ACC112 (cell line): Measurements from ENCODE around the gene ACOX2.

ENCODE experiments used
- H2AFZ ChIP-seq: fragments of 200-600 bp; sonication (generic); one replicate; pipeline ENCODE4 v1.6.0; 2017; ENCODE audit warnings: antibody characterized with exemption, low read length; ENCODE audit not compliant: unreplicated experiment
- H3K27ac ChIP-seq: fragments of 200-600 bp; sonication (generic); 2 replicates; pipeline ENCODE4 v1.5.1; 2014; ENCODE audit warnings: low read depth, mild to moderate bottlenecking, antibody characterized with exemption, low read length, moderate library complexity
- H3K27me3 ChIP-seq: fragments of 200-600 bp; sonication (generic); 2 replicates; pipeline ENCODE4 v1.6.1; 2014; ENCODE audit warnings: mild to moderate bottlenecking, antibody characterized with exemption, low read length, moderate library complexity, mixed read lengths; ENCODE audit not compliant: insufficient read depth
- H3K36me3 ChIP-seq: fragments of 200-600 bp; sonication (generic); 2 replicates; pipeline ENCODE4 v1.6.1; 2016; ENCODE audit warnings: mild to moderate bottlenecking, antibody characterized with exemption, low read length, moderate library complexity, mixed read lengths; ENCODE audit not compliant: insufficient read depth
- H3K4me1 ChIP-seq: fragments of 200-600 bp; sonication (generic); one replicate; pipeline ENCODE4 v1.6.1; 2016; ENCODE audit warnings: low read length, mixed read lengths; ENCODE audit not compliant: insufficient read depth, unreplicated experiment, control insufficient read depth
- H3K4me3 ChIP-seq: fragments of 200-600 bp; sonication (generic); 2 replicates; pipeline ENCODE4 v1.5.1; 2014; ENCODE audit warnings: mild to moderate bottlenecking, low read depth, low read length
- H3K79me2 ChIP-seq: fragments of 200-600 bp; sonication (generic); one replicate; pipeline ENCODE4 v1.6.0; 2016; ENCODE audit warnings: low read length; ENCODE audit not compliant: control insufficient read depth, unreplicated experiment, insufficient read depth

ACOX2 gene

DNA sequence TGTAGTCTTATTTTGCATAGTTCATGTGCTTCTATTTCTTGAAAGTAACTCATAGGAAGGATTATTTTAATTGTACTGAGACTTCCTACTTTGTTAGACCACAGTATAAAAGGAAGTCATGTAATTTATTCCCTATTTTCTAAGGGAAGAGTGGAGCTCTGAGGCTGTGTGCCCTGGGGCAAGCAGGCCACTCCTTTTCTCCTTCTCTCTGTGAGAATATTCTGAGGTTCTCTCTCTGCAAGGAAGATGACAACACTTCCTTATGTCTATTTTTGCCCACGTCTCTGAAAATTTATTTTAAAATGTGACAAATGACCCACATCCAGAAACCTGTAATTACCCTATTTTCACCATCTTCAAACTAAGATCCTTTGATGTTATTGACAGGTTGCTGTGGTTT is 34.1 kb downstream of the ACOX2 start:
- Histone ChIP-seq H3K27ac (no peak overlapping the region), H3K79me2 (peaks cover 21% of the 10 kb centered on the region), H3K4me1 (no peaks in the 10 kb centered on the region), H3K4me3 (no peak overlapping the region), H3K36me3 (peaks cover 17% of the 10 kb centered on the region), H2AFZ (no peak overlapping the region), H3K27me3 (no peaks in the 10 kb centered on the region)

- no peaks in the 10 kb centered on the region for H3K27me3 ChIP-seq
- H3K4me1 ChIP-seq, result peaks cover 42% of the 10 kb centered on the region
- no peak overlapping the region for H2AFZ ChIP-seq
- no peak overlapping the region for H3K27ac ChIP-seq
- H3K36me3 ChIP-seq, result peaks cover 11% of the 10 kb centered on the region
- no peak overlapping the region for H3K4me3 ChIP-seq
- peaks cover 68% of the 10 kb centered on the region for H3K79me2 ChIP-seq
Observed at GRCh38 chr3:58497097-58497496, 39.9 kb downstream of the ACOX2 start.

GRCh38 chr3:58496206-58496857 is 40.7 kb downstream of the ACOX2 start:
- Histone ChIP-seq H3K4me1 (peaks cover 43% of the 10 kb centered on the region), H3K79me2 (peaks cover 68% of the 10 kb centered on the region), H2AFZ (no peak overlapping the region), H3K4me3 (no peak overlapping the region), H3K27me3 (no peaks in the 10 kb centered on the region), H3K27ac (no peak overlapping the region), H3K36me3 (peaks cover 9% of the 10 kb centered on the region)

DNA sequence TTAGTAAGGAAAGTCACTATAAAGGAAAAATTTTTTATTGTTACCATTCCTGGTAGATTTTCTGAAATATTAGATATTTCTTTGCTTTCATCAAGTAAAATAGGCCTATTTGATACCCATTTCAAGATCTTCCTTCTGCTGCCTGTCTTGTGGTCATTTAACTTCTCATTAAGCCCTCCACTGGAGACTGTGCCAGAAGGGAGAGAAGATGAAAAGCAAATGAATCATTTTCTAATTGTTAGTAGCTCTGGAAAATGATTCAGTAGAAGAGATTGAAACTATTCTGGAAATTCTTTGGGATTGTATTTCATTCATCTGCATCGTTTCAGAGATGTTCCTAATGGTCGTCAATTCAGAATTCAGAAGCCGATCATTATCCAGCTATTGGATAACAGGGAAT is 41.9 kb downstream of the ACOX2 start:
- peaks cover 59% of the 10 kb centered on the region for H3K79me2 ChIP-seq
- H3K27me3 ChIP-seq, result no peaks in the 10 kb centered on the region
- H3K27ac ChIP-seq, result no peak overlapping the region
- peak overlapping the region; percentile 1; the same call in 1 of the 2 replicates for H3K4me3 ChIP-seq
- no peak overlapping the region for H2AFZ ChIP-seq
- no peaks in the 10 kb centered on the region for H3K36me3 ChIP-seq
- H3K4me1 ChIP-seq, result peaks cover 50% of the 10 kb centered on the region

DNA sequence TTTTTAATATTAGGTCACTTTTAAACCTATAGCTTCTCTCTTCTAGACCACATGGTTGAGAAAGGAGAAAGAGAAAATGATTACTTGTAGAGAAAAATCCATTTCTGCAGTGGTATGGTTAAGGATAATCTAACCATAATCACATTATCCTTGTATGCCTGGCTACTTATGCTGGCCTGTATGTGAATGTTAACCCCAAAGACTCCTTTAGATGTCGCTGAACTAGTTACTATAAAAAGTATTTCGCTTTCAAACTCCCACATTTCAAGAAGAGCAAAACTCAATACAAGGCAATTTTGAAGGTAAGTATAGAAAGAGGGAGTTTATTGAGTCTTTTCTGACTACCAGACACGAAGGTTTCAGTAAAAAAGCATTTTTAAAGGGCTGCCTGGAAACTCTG is 42.9 kb downstream of the ACOX2 start:
- Histone ChIP-seq H3K36me3 (no peaks in the 10 kb centered on the region), H2AFZ (no peak overlapping the region), H3K4me3 (peak overlapping the region; percentile 84), H3K4me1 (peaks cover 50% of the 10 kb centered on the region), H3K27me3 (no peaks in the 10 kb centered on the region), H3K27ac (no peak overlapping the region), H3K79me2 (peaks cover 59% of the 10 kb centered on the region)

- Histone ChIP-seq H3K27me3 (no peaks in the 10 kb centered on the region), H3K4me1 (peaks cover 56% of the 10 kb centered on the region), H3K27ac (no peak overlapping the region), H3K79me2 (peaks cover 52% of the 10 kb centered on the region), H3K4me3 (peak overlapping the region; percentile 84), H2AFZ (peak overlapping the region; percentile 6), H3K36me3 (no peaks in the 10 kb centered on the region)
Observed at GRCh38 chr3:58492494-58492905, 44.5 kb downstream of the ACOX2 start.

DNA sequence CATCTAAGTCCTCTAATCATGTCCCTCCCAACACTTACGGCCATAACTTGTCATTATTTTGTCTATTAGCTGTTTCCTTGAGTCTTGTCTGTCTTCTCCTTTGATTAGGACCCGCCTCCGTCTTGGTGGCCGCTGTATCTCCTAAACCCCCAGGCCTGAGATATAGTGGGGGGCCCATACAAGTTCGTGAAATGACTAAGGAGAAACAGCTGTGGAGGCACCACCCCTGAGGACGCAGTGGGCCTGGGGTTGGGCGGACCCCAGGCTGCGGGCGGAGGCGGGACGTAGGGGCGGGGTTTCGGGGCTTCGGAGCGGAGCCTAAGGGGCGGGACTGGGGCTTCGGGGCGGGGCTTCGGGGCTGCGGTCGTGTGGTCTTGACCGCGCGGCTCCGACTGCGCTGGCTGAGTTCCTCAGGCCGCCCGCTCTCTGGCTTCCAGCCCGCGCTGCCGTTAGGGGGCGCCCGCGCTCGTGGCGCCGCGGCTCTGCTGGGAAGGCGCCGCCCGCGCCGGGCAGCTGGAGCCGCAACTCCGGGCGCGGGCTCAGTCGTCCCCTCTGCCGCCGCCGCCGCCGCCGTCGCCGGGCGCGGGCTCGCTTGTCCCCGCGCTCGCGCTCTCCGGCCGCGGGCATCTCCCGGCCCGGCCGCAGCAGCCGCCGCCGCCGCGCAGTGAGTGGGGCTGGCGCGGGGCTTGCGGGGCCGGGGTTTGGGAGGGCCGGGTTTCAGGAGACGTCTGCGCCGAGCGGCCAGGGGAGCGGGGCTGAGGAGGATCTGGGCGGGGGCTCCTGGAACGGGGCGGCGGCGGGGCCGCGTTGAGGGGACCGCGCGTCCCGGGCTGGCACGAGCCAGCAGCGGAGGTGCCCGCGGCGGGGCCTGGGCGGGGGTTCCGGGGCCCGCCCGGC is 45.2 kb downstream of the ACOX2 start, which contains the start of gene KCTD6:
TSS of gene KCTD6 (plus strand) at position 591 of the 897 bp plus-strand sequence. CDS start 6,660 bp downstream, outside the sequence.
- Histone ChIP-seq H3K4me1 (peaks cover 56% of the 10 kb centered on the region), H3K36me3 (no peaks in the 10 kb centered on the region), H3K27me3 (no peaks in the 10 kb centered on the region), H2AFZ (peak within 1 kb of the TSS; percentile 80), H3K79me2 (peaks cover 45% of the 10 kb centered on the region), H3K4me3 (peak within 1 kb of the TSS; percentile 84), H3K27ac (no peak within 1 kb of the TSS)

GRCh38 chr3:58490860-58491501 is 46.0 kb downstream of the ACOX2 start:
- Histone ChIP-seq H2AFZ (peak overlapping the region; percentile 80), H3K4me1 (peaks cover 51% of the 10 kb centered on the region), H3K36me3 (no peaks in the 10 kb centered on the region), H3K27ac (no peak overlapping the region), H3K79me2 (peaks cover 37% of the 10 kb centered on the region), H3K27me3 (no peaks in the 10 kb centered on the region), H3K4me3 (peak overlapping the region; percentile 73)

GRCh38 chr3:58488967-58489366 is 48.0 kb downstream of the ACOX2 start:
- Histone ChIP-seq H3K27ac (no peak overlapping the region), H3K27me3 (no peaks in the 10 kb centered on the region), H2AFZ (no peak overlapping the region), H3K36me3 (no peaks in the 10 kb centered on the region), H3K4me3 (no peak overlapping the region), H3K4me1 (peaks cover 32% of the 10 kb centered on the region), H3K79me2 (peaks cover 17% of the 10 kb centered on the region)

DNA sequence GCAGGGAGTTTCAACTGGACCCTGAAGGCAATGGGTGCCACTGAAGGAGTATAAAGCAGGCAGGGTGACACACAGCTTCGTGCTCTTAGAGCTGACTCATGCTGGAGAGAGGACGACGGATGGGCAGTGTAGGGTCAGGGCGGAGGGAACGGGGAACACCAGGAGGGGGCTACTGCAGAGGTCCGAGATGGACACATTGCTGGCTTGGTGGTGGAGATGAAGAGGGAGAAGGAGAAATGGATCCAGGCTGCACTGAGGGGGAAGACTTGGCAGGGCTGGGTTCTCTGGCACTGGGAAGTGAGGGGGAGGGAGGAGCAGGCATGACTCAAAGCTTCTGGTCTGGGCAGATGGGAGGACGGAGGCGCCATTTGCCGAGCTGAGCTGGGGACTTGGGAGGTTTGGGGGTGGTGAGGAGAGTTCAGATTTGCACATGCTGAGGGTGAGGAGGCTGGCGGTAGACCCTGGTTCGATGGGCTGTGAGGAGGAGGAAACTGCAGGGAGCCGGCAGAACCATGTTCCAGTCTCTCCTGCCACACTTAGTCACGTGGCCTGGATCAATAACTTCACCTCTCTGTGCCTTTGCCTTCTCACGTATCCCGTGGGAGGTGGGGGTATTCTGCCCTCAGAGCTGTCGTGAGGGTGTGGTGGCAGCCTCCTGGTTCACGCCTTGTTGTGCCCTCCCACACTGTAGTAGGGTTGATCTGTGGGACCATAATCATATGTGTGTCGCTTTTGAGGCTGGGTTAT is 49.7 kb downstream of the ACOX2 start:
- Histone ChIP-seq H3K4me3 (peak overlapping the region; percentile 44), H3K27ac (peak overlapping the region; percentile 30; the same call in 1 of the 2 replicates), H2AFZ (peak overlapping the region; percentile 98), H3K36me3 (no peaks in the 10 kb centered on the region), H3K79me2 (peaks cover under 1% of the 10 kb centered on the region), H3K27me3 (no peaks in the 10 kb centered on the region), H3K4me1 (peaks cover 23% of the 10 kb centered on the region)
